ENCODE data around the gene PTPRN2. TPM values are rescaled to one million over a fixed set of nuclear protein-coding genes. Genes with fewer than 3 reads are reported as not detected.

The PTPRN2 gene
- total and polyA plus RNA-seq, 2 of the 13 experiments (the other 11 are each of a cell fraction or from before 2014, with no cell fraction given) = 2.5 to 24.2 TPM

GRCh38 chr7:157989589-157989988 is 598.0 kb downstream of the PTPRN2 start:
- CTCF ChIA-PET (ENCODE audit: low intra/inter-chr PET ratio, low total read pairs) = no interaction called here
- FAIRE-seq = no peak

More at GRCh38 chr7:157989589-157989988, 598.0 kb downstream of the PTPRN2 start:
- Histone ChIP-seq H2AFZ (ENCODE audit: low read length) (no peak overlapping the region), H3K4me1 (ENCODE audit: insufficient read depth, low read length) (peaks cover 11% of the 10 kb centered on the region), H3K27ac (ENCODE audit: extremely low read length, insufficient read depth, low read length) (no peak overlapping the region), H3K36me3 (replicated peaks in 1 of 2; ENCODE audit: control insufficient read depth in 1 of 2, insufficient read depth in 2 of 2, low read length in 2 of 2) (no peaks in the 10 kb centered on the region), H4K20me1 (ENCODE audit: insufficient read depth, low read length) (peaks cover 26% of the 10 kb centered on the region; the same call in 1 of the 2 replicates), H3K79me2 (ENCODE audit: insufficient read depth, low read length) (no peaks in the 10 kb centered on the region), H3K4me2 (ENCODE audit: low read depth, low read length) (no peak overlapping the region), H3K9me3 (ENCODE audit: low read length) (no peaks in the 10 kb centered on the region), H3K27me3 (ENCODE audit: control insufficient read depth in 1 of 2, insufficient read depth in 2 of 2, low read length in 2 of 2) (0 out of 5 replicates have a peak, but pooled peaks cover 0 to 6% of the 10 kb centered on the region in 2 experiments), H3K4me3 (replicated peaks in 1 of 3; ENCODE audit: insufficient read depth in 1 of 3, low read depth in 2 of 3, low read length in 3 of 3) (no peak overlapping the region), H3K9ac (ENCODE audit: insufficient read depth, low read depth, low read length) (no peak overlapping the region)
- in situ Hi-C loops (cut with HindIII; ENCODE audit: extremely low pct_ligation_motif_present, low pct_unique_long_range_greater_than_20kb) (no loop called here), intact Hi-C loops (cut with micrococcal nuclease; ENCODE audit: unreplicated experiment) (no loop called here)
- TF ChIP-seq ETS1 (CRISPR knock-in tag; IDR thresholded peaks at IDR 0.05) (no peak), ZNF720 (CRISPR knock-in tag; IDR thresholded peaks at IDR 0.05) (no peak), YEATS2 (CRISPR knock-in tag; IDR thresholded peaks at IDR 0.05; ENCODE audit: borderline replicate concordance) (no peak), ZNF704 (CRISPR knock-in tag; IDR thresholded peaks at IDR 0.05; ENCODE audit: borderline replicate concordance) (no peak), ZNF790 (CRISPR knock-in tag; IDR thresholded peaks at IDR 0.05; ENCODE audit: borderline replicate concordance) (no peak), PCBP1 (IDR thresholded peaks at IDR 0.05; ENCODE audit: borderline replicate concordance, low read depth, low read length) (no peak), TGIF2 (CRISPR knock-in tag; IDR thresholded peaks at IDR 0.05) (no peak), ZEB1 (IDR thresholded peaks at IDR 0.05; ENCODE audit: insufficient replicate concordance, low read depth) (no peak), KLF12 (CRISPR knock-in tag; IDR thresholded peaks at IDR 0.05; ENCODE audit: borderline replicate concordance) (no peak), ZNF335 (CRISPR knock-in tag; IDR thresholded peaks at IDR 0.05) (no peak), ZNF883 (CRISPR knock-in tag; IDR thresholded peaks at IDR 0.05; ENCODE audit: not compliant biosample characterization) (no peak), SKIL (CRISPR knock-in tag; IDR thresholded peaks at IDR 0.05; ENCODE audit: borderline replicate concordance) (no peak)
- ATAC-seq (no peak), DNase-seq (ENCODE audit: low spot score) (no peak)
- POLR2A ChIA-PET = no interaction called here
- no TSS peak for BruUV-seq (replicated peaks)
- 83% methylated on average over 9 of the region's 13 CpGs for WGBS (ENCODE audit: low lambda C conversion rate)
